Fibroblast of skin of right biceps (primary cell): ENCODE results near the gene AP2A1.

Source experiments
- DNase-seq: peaks from one replicate; pipeline ENCODE4 v3.0.0-alpha.2; 2013

The AP2A1 gene

DNA sequence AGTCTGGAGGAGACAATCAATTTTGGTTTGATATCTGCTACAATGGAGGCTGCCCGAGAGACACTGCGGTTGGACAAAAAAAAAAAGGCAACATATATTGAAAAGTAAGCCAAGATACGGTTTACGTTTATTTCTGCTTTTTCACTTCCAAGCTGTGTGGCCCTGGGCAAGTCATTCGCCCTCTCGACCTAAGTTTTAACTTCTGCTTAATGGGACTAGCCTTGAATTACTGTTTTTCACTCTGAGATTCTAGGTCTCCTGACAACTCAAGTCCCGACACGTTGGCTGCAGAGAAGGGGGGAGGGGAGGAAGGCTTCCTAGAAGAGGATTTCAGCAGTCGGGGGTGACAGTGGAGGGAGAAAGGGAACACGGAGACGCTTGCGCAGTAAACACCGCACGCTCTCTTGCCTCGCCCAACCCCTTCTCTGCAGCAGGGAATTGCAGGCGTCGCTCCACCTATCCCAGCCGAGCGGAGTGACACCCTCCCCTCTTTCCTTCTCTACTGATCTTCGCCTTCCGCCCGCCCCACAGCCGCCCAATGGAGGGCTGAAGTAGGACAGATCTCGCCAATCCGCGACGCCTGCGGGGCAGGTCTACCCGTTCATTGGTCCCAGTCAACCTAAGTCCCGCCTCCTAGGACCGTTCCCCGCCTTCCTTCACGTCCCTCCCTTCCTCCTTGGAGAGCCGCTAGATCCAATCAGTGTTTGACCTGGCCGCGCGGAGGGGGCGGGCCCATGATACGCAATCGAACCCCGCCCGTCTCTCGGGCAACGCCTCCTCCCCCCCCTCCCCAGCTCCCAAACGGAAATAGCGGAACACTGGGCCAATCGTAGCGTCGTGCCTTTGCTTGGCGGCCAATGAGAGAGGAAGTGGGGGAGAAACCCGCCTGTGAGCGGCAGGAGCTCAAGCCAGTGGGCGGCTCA lies 533 bp upstream of the AP2A1 start:
- DNase-seq = peak; percentile 100

DNA sequence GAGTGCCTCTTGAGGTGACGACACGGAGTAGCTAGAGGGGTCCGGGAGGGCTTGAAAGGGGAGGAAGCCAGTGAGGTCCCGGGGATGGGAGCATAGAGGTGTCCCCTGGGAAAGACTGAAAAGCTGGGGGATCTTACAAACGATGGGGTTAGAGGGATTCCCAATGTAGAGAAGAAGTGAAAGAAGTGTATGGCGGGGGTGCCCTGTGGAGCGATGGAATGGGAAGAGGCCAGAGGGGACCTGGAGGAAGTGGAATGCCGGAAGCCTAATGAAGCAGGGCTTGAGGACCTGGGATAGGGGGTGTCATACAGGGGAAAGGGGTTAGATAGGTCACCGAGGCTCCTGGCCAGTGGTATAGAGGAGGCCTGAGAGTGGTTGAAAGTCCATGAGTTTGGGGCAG lies 580 bp downstream of the AP2A1 start:
- no peak for DNase-seq

DNA sequence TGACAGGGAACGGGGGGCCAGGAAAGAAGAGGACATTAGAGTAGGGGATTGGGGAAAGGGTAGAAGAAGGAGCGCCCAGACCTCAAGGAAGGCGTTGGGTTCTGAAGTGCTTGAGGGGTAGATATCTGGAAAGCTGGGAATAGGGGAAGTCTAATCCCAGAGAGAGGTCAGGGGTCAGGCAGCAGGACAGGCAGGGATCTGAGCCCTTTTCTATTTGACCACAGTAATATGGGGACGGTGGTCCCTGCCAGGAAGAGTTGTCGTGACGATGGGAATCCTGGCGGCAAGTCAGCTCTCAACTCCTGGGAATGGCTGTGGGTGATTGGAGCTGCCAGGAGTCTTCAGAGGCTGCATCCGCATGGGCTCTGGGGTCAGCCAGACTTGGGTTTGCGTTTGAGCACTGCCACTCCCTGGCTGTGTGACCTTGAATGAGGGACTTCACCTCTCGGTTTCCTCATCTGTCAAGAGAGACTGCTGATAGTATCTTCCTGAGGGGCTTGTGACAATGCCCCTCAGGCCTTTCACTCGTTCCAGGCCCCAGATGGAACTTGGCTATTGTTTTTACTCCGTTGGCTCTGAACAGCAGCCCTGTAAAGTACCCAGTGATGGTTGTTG lies 1.3 kb downstream of the AP2A1 start:
- DNase-seq = no peak

DNA sequence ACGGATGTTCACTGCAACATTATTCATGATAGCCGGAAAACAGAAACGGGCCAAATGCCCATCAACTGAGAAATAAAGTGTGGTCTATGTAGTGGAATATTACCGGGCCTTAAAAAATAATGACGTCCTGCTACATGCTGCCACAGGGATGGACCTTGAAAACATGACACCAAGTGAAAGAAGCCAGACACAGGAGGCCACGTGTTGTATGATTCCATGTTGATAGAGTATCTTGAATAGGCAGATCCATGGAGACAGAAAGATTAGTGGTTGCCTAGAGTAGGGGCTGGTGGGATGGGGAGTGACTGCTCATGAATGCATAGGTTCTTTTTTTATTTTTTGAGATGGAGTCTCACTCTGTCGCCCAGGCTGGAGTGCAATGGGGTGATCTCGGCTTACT lies 3.7 kb downstream of the AP2A1 start:
- no peak for DNase-seq

- DNase-seq = no peak
Observed at GRCh38 chr19:49771674-49772139, 4.9 kb downstream of the AP2A1 start.

- DNase-seq = no peak
Observed at GRCh38 chr19:49772850-49773432, 6.1 kb downstream of the AP2A1 start.

DNA sequence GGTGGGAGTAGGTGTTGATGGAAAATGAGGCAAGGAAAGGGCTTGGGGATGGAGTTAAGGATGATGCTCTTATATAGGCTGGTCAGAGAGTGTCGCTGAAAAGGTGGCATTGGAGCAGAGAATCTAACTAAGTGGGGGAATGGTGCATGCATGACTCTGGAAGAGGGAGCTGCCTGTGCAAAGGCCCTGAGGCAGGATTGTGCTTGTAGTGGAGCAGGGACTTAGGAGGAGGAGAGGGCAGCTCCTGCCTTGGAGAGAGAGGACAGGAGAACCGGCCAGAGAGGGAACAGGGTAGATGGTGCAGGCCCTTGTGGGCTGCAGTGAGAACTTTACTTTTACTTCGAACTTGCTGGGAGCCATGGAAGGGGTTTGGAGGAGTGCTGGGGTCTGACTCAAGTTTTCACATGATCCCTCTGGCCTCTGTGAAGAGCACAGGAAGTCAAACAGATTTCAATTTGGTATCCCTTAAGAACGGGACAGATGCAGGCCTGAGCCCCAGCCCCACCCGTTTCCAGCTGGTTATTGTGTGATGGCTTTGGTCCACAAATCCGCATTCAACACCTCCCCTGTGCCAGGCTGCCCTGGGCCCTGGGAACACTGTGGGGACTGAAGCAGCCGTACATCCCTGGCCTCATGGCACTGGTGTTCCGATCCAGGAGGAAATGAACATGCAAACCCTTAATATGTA lies 7.0 kb downstream of the AP2A1 start:
- DNase-seq = no peak

GRCh38 chr19:49774969-49775368 lies 8.2 kb downstream of the AP2A1 start:
- no peak for DNase-seq

DNA sequence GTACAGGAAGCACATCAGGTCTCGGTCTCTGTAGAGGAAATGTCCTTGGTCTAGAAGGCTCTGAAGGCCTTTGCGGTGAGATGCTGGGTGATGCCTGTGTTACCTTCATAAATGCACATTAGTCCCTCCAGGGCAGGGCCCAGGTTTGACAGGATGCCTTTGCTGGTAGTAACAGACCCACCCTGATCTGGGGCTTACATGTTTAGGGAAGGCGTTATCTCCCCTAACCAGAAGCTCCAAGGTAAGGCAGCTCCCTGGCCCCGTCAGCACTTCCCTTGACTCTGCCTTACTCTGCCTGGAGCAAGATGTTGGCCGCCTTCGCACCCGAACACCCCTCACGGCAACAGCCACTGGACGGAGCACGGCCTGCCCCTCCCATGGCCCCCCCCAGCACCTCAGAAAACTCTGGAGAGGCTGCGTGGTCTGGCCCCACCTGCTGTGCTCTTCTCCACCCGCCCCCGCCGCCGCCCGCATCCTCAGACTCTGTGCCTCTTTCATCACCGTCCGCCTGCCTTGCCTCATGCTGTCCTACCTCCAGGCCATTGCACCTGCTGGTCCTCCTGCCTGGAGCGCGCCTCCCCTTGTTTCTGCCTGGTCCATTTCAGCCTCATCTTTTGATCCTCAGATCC lies 9.1 kb downstream of the AP2A1 start:
- no peak for DNase-seq

- DNase-seq = no peak
Observed at GRCh38 chr19:49776371-49776764, 9.6 kb downstream of the AP2A1 start.

DNA sequence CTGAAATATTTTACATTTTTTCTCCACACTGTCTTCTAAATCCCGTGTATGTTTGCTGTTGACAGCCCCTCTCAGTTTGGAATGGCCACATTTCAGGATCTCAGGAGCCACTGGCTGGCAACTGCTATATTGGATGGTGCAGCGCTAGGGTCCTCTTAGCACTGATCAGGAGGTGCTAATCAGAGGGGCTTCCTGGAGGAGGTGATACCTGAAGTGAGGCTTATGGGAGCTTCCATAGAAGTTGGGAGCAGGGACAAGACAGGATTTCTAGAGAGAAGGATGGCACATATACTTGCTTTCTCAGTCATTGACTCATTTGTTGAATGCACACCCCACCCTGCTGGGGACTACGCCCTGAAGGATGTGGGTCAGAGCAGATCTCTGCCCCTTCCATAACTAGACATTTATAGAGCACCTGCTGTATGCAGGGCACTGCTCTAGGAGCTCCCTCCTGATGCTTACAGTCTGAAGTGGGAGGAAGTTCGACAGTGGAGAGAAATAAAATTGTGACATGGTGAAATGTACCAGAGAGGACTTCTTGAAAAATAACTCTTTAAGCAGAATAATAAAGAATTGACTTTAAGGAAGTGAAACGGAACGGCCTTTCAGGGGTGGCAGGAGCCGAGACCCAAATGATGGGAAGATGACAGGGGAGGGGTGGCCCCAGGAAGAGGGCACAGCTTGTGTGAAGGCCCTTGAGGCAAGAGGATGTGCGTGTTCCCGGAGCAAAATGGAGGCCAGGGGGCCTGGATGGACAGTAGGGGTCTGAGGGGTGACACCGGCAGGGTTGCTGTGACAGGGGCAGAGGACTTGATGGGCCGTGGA lies 13.1 kb downstream of the AP2A1 start:
- no peak for DNase-seq

- no peak for DNase-seq
Observed at GRCh38 chr19:49780861-49781260, 14.1 kb downstream of the AP2A1 start.

GRCh38 chr19:49781394-49781793 lies 14.6 kb downstream of the AP2A1 start:
- no peak for DNase-seq

DNA sequence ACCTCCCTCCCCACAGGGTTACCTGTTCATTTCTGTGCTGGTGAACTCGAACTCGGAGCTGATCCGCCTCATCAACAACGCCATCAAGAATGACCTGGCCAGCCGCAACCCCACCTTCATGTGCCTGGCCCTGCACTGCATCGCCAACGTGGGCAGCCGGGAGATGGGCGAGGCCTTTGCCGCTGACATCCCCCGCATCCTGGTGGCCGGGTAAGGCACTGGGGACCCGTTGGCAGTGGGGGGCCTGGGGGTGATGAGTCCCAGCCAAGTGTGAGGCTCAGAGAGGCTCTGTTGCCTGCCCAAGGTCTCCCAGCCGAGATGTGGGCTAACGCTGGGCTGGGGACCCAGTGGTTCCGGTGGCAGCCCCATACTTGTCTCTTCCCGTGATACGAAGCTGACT lies 15.7 kb downstream of the AP2A1 start:
- DNase-seq = no peak

DNA sequence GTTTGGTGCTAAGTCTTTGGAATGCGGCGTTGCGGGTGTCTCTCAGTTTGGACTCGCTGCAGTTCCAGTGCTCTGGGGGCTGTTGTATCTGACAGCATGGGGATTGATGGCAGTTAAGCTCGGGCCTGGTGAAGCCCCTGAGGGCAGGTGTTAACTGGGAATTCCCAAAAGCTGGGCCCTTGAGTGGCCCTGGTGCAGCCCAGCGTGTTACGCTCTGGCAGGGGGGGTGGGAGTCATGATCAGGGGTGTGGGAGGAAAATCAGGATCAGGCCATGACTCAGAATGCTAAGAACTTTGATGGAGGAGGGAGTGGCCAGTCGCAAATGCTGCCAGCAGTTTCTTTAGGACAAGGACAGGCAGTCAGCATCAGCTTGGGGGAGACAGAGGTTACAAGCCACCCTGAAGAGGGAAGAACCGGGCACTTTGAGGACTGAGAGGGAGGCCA lies 19.6 kb downstream of the AP2A1 start:
- DNase-seq = peak; percentile 66

DNA sequence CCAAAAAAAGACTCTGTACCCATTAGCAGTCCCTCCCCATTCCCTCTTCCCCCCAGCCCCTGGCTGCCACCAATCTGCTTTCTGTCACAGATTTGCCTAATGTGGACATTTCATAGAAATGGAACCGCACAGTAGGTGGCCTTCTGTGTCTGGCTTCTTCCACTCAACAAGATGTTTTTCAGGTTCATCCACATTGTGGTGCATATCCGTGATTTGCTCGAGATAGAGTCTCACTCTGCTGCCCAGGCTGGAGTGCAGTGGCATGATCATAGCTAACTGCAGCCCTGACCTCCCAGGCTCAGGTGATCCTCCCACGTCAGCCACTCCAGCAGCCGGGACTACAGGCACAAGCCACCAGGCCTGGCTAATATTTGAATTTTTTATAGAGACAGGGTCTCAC lies 20.9 kb downstream of the AP2A1 start:
- no peak for DNase-seq

DNA sequence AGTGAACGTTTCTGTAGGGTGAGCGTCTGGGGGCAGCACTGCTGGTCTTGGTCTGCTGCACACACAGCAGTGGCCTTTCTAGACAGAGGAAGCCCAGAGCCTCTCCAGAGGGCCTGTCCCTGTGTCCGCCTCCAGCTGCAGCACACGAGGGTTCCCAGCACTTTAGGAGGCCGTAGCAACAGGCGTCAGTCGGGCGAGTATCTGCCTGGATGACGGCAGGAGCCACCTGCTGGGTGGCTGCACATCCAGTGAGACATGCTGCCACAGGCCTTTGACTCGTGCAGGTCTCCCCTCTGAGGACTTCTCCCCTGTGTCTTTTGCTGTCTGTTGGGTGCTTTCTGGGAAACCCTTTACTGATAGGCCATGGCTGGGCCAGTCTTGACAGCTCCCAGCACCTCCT lies 22.1 kb downstream of the AP2A1 start:
- no peak for DNase-seq

GRCh38 chr19:49790866-49791265 lies 24.1 kb downstream of the AP2A1 start:
- DNase-seq = no peak

- no peak for DNase-seq
Observed at GRCh38 chr19:49791776-49792445, 25.1 kb downstream of the AP2A1 start.

DNA sequence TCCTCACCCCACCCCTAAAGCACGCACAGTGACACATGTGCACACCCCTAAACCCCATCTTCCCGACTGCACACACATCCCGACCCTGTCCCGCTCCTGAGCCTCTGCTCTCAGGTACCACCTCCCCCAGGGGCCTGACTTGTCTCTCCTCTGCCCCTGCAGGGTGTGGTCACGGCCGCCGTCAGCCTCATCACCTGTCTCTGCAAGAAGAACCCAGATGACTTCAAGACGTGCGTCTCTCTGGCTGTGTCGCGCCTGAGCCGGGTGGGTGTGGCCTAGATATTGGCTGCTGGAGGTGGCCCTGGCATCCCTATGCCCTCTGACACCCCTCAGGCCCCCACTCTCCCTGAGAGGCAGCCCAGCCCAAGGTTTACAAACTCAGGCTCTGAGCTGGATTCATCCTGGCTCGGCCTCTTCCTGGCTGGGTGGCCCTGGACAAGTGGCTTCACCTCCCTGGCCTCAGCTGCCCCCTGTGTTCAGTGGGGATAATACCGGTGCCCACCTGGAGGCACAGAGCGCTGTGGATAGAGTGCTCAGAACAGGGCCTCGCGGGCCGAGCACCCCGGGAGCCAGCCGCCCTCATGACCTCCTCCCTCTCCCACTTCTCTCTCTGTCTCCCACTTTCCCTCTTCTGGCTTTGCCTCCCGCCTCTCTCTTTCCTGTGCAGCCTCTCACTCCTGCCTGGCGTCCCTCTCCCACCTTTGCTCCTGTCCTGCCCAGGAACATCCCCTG lies 26.2 kb downstream of the AP2A1 start:
- no peak for DNase-seq

- peak; percentile 72 for DNase-seq
Observed at GRCh38 chr19:49793561-49793840, 26.7 kb downstream of the AP2A1 start.
